ENCODE data around the gene DET1.

GRCh38 chr15:88491158-88491557 is 55.3 kb downstream of the DET1 start:
- TF ChIP-seq CTCF (IDR thresholded peaks at IDR 0.05) (no peak), POLR2A (IDR thresholded peaks at IDR 0.05) (no peak), POLR2AphosphoS5 (IDR thresholded peaks at IDR 0.05) (no peak)

Data from prostate gland (tissue), 2 donors.